Mucosa of gallbladder (tissue), 1 donor: ENCODE measurements around the gene KRTAP5-1. TPM values are rescaled to one million over a fixed set of nuclear protein-coding genes. Genes with fewer than 3 reads are reported as not detected.

Experiments
- DNase-seq: peaks from one replicate; pipeline ENCODE4 v3.0.0-alpha.2; 2020; ENCODE audit warnings: low spot score
- total RNA-seq: library from RNA; stranded (reverse); gene quantifications from one replicate; pipeline ENCODE4 v1.2.1, GENCODE V29; 2021
- donor health status: DM: no; HTN: no; CAD: no.

KRTAP5-1 gene
- total RNA-seq, 1 donor from 2014 or later = not detected

DNA sequence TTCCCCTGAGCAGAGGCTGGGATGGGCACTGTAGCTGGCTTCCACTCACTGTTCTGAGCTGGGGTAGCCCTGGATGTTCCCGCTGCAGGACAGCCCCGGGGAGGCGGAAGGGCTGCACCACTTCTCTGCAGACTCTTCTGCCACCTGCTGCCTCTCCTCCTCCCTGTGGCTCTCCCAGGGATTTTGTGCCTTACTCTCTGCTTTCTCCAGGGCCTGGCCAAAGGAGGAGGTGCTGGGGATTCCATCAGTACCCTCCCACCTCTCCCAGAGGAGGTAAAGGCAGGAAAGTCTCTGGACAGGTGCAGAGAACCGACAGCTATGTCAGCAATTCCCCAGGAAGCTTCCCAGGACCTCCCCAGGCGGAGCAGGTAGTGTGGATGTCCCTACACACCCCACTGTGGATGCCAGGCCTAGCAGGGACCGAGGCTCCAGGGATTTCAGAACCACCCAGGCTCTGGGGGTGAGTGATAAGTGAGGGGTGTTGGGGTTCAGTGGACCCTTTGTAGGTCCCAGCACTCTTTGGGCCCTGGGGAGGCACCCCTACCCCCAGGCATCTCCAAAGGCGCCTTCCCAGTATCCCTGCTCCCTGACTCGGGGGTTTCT, 24.3 kb downstream of the KRTAP5-1 start:
- no peak for DNase-seq

- DNase-seq = no peak
These were observed 25.0 kb downstream of the KRTAP5-1 start for GRCh38 chr11:1560002-1560648.

DNA sequence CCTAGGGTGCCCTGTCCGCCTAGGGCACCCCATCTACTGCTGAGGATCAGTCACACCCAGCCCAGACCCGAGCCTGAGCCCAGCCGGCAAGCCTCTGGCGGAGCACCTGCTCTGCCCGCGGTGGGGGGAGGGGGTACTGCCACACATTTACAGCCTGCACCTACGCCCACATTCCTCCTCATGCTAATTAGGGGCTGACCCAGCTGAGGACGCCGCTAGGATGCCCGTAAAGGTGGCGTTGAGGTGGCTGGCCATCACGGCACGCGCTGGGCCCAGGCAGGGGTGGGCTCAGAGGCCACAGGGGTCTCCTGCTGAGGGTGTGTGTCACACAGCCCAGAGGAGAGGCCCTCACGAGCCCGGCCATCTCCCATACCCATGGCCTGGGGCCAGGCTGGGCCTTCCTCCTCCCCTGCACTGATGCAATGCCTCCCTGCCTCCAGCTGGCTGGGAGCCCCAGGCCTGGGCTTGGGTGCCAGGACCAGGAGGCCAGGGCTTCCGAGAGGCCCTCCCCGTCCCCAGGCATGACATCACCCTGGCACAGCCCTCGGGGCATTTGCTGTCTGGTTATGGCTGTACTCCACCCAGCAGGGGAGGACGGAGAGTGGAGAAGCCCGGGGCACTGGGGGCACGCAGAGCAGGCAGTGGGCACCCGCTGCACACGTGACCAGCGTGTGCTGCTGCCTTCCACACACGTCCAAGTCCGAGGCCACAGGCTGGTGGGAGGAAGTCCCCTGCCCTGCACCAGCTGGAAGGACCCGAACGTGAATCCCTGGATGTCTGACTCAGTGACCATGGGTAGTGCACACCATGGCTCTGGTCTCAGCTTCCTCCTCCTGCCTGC, 25.8 kb downstream of the KRTAP5-1 start:
- peak; percentile 93 for DNase-seq

- no peak for DNase-seq
These were observed 26.3 kb downstream of the KRTAP5-1 start for GRCh38 chr11:1558775-1559110.

DNA sequence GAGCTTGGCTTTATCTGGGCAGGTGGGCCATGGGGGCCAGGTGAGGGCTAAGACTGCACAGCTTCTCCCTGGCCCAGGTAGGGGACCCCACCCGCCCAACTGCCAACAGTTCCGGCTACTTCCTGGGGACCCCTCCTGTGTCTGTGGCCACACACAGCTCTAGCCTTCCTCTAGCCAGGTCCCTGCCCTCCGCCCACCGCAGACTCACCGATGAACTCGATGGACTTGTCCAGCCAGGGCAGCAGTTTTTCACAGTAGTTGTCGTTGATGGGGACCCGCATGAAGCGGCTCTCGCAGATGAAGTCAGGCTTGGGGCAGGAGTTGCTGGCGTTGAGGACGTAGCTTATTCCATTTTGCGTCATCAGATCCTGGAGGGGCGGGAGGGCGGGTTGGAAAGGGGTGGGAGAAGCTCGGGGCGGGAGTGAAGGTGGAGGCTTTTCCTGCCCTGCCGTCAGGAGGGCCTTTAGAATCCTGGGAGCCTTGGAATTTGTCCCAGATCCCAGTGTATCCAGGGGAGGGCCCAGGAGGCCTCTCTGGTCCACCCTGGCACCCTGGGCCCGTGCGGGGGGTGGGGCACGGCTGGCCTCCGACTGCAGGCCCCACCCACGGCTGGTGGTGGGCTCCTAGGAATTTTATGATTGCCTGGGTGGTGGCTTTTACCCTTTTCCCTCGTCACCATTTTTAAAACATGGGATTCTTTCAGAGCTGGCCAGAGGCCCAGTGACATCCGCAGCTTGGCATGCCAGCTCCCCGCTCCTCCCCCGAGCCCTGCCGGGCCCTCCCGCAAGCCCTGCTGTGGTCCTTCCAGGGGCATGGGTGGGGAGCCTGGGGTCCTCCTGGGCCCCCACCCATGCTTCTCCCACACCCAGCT, 26.9 kb downstream of the KRTAP5-1 start:
- peak; percentile 70 for DNase-seq

DNA sequence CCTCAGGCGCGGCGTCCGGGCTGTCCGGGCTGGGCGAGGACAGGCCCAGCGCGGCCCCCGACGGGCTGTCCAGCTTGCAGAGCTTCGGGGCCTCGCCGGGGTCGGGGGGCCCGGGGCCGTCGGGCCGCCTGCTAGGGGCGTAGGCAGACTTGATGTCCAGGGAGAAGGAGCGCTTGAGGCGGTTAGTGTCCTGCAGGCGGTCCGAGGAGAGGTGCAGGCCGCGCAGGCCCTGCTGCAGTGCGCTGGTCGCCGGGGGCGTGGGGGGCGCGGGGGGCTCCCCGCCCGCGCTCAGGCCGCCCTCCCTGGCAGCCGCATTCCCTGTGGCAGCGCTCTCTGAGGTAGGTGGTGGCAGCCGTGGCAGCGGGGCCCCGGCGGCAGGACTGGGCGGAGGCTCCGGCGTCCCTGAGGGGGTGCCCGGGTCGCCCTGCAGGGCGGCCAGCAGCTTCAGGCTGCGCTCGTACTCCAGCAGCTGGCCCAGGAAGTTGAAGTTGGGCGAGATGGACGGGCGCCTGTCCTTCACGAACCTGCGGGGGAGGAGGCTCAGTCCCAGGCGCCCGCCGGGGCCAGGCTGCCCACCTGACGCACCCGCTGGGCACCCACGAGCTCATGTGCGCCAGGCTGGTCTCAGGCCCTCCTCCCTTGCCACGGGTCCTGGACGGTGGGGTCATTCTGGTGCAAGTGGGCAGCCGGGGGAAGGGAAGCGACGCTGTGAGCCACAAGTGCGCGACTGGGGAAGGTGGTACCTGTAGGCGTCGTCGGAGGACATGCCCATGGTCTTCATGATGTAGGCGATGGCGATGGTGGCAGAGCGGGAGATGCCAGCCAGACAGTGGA, 27.8 kb downstream of the KRTAP5-1 start:
- DNase-seq = no peak

DNA sequence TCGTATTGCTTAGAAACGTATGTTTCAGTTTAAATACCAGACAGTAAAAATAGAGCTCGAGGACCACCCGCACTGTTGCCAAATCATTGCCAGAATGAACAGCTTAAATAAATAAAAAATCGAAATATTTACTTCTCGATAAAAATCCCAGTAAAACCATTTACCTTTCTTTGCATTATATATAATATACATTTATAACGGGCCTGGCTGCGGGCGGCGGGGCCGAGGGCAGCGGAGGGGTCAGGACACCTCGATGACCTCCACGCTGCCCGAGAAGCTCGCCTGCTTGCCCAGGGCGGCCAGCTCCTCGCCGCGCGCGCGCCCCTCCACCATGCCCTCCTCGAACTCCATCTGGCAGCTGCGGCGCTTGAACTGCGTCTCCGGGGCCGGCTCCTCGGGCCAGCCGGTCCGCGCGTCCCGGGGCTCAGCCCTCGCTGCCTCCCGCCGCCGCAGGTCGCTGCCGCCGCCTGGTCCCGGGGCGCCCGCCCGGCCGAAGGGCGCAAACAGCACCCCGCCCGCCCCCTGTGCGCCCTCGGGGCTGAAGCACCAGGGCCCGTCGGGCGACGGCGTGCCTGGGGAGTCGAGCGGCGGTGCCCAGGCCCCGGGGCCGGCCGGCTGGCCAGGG, 28.7 kb downstream of the KRTAP5-1 start:
- no peak for DNase-seq

GRCh38 chr11:1555713-1556153, 29.4 kb downstream of the KRTAP5-1 start:
- DNase-seq = no peak

DNA sequence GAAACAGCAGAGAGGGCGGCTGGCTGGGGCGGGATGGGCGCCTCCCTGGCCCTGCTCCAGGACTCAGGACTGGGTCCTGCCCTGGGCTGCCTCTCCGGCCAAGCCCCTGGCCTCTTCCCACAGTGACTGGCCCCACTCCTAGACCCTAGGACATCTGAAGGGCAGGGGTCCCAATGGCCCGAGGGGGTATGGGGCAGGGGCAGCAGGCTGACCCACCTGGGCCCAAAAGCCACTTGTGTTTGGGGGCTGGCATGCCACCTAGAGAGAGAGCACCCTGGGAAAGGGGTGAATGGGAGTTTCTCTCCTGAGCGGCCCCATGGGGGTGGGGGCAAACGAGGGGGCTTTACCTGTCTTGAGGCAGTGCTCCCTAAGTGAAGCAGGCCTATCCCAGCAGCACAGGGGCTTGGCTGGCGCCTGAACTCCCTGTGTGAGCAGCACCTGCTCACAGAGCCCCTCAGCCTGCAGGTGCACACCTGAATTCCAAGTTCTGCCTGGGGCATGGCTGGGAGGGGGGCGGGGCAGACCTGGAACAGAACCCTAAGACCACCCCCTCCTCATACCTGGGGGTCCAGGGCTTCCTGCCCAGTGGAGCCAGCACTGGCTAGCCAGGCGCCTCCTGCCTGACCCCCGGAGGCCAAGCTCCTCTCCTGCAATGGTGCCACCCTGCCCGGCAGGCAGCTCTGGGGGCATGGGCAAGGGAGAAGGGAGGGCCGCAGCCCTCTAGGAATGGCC, 29.9 kb downstream of the KRTAP5-1 start:
- DNase-seq = no peak

DNA sequence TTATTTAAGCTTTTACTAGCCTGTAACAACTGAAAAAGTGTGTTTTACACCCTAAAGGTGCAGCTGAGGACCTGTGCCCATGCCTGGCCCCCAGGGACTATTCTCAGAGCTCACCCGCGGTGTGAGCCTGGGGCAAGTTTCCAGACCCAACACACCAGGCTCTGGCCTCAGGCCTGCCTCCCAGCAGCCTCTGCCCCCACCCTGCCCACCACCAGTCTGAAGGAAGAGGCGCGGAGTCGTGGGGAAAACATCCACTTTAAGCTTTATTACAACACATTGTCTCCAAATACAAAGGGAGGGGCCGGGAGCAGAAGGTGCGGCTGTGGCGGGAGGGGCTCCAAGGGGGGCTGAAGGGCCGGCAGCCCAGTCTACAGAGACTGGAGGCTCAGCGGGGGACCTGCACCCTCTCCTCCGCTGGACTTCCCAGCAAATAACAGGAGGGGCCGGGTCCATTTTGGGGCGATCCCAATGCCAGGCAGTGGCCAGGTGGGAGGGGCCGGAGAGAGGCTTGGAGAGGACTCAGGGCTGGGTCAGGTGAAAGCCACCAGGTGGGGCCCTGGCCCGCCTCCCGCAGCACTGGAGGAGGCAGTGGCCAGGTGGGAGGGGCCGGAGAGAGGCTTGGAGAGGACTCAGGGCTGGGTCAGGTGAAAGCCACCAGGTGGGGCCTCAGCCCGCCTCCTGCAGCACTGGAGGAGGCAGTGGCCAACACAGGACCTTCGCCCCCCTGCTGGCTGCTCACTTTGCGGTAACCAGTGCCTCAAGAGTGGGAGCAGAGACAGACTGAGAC, 31.1 kb downstream of the KRTAP5-1 start:
- DNase-seq = peak; percentile 62

GRCh38 chr11:1549338-1550330, 35.4 kb downstream of the KRTAP5-1 start:
- no peak for DNase-seq

DNA sequence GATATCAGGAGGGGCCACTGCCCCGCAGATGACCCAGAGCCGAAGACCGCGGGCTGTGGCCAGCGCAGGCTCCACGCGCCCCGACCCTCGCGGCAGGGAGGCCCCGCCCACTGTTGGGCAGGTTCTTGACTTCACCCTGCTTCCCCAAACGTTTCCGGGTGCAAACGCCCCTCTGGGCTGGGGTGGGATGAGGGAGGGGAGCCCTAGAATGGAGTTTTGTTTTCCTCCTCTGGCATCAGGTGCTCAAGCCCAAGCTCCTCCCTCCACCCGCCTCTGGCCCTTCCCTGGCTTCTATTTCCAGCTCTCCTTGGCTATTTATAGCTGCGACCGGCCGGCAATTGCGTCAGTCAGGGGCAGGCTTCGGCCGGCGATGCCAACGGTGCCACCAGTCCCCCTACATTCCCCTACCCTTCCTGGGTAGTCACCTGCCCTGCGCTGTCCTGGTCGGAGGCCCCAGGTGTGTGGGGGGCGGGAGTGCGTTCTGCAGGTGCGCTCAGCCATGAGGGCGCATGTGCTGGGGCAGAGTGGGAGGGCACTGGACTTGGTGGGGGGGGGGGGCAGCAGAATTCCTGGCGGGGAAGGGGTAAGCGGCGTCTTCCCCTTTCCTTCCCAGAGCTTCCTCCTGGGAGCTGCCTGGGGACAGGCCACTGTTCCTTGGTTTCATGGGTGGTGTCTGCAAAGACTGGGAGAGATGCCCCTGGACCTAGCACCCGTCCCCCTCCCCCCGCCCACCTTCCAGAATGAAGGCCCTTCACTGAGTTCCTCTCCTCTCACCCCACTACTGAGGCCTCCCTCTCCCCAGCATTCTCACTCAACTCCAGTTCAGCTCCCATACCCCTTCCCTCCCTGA, 36.6 kb downstream of the KRTAP5-1 start:
- DNase-seq = peak; percentile 81

DNA sequence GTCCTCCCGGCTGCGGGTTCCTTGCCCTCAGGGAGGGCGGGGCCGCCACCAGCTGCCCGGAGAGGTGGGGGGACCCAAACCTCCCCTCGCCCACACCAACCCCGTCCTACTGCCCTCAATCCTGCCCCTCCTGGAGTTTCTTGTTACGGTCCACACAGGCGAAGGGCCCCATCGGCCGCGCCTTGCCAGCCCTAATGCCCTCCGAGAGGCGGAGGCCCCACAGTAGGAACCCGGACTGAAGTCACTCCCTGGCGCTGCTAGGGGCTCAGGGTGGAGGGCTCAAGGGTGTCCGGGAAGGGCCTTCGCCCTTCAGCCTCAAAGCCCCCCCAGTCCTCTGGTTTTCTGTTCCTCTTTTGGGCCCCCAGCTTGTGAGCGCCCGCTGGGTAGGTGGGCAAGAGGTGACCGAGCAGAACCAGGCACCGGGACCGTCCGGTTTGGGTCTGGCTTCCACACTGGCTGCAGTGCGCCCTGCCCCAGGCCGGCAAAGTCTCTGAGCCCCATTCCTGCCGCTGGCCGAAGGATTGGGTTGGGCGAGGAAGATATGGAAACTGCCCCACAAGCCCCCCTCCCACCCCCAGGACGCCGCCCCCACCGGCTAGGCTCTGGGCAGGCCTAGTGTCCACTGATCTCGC, 37.5 kb downstream of the KRTAP5-1 start:
- no peak for DNase-seq

DNA sequence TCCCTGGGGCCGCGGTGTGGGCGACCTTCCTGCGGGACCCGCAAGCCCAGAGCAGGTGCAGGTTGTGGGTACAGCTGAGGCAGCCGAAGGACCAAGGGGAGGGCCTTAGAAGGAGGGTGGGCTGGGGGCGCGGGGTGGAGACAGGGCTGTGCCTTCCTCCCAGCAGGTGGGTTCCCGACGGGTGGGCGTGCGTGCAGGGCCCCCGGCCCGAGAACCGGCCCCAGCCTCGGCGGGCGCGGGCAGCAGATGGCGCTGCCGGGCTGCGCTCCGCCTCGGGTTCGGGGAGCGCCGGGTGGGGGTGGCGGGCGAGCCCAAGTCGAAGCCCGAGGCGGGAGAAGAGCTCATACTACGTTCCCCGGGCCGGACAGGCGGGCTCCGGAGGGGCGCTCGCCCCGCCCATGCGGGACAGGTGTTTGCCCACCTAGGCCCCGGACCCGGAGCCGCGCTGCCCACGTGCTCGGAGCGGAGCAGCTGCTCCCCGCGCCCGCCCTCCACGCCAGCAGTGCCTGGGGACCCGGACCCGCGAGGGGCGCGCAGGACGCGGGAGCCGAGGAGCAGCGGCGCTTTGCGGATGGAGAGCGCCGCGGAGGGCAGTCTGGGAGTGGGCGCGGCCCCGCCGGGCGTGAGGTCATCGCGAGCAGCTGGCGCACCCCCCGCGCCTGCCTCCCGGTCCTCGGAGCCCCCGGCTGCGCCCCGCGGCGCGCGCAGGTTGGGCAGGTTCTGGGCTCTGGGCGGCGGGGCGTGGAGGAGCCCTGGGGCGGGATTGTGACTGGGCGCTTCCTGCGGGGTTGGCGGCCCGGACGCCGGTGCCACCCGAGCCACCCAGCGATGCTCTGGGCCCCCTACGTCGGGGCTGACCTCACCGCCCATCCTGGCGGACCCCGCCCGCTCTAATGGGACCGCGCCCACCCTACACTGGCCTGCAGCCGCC, 38.3 kb downstream of the KRTAP5-1 start:
- DNase-seq = no peak

- DNase-seq = no peak
These were observed 39.0 kb downstream of the KRTAP5-1 start for GRCh38 chr11:1546077-1546535.
